ENCODE measurements around the gene KRT7. TPM values are rescaled to one million over a fixed set of nuclear protein-coding genes. Genes with fewer than 3 reads are reported as not detected.
"Not testable (repeated sequence)": the region's sequence is repeated elsewhere in the genome, so short reads cannot be mapped to it uniquely, and the experiment has no call there.

Gene KRT7
- total RNA-seq, 1 donor from 2014 or later, result not detected

- no peak for DNase-seq
These were observed 23.0 kb downstream of the KRT7 start for GRCh38 chr12:52255926-52256583.

GRCh38 chr12:52256584-52256935 lies 23.5 kb downstream of the KRT7 start:
- DNase-seq, result no peak

DNA sequence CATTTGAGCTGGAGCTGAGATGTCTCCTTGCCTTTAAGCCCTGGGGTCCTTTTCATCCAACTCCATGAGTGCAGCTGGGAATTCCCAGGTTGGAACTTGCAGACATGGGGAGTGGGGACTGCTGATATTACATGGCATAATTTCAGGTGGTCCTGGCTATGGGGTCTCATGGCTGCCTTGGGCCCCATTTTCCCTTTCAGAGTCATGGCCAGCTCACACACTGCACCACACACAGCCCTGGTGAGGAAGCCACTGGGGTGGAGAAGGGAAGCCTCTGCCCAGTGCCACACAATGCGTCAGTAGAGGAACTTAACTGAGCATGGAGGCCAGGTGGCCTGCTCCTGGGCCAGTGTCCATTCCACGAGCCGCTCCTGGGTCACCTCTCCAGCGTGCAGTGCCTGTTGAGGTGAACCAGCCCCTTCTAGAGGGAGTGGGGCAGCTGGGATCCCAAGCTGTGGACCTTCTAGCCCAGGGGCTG lies 24.1 kb downstream of the KRT7 start:
- no peak for DNase-seq

- DNase-seq, result not testable (repeated sequence)
These were observed 24.9 kb downstream of the KRT7 start for GRCh38 chr12:52257922-52258321.

DNA sequence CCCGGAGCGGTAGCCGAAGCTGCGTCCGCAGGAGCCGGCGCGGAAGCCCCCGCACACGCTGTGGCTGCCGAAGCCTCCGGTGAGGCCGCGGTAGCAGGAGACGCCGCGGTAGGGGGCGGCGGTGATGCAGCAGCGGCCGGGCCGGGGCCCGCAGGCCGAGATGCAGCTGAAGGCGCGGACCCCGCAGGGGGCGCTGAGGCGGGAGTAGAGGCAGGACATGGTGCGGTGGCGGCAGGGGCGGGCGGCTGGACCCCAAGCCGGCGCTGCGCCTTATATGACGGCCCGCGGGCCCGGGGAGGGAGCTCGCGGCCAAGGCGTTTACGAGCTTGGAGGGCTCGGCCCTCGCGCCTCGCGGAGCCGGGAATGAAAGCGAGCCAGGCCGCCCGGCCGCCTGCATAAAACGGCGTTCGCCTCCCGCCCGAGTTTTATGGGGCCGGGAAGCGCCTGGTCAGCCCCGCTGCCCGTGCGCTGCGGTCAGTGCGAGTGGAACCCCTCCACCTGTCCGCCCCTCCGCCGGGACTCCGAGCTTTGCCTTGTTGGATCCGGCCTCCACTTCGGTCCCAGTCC lies 25.4 kb downstream of the KRT7 start:
- DNase-seq, result no peak

DNA sequence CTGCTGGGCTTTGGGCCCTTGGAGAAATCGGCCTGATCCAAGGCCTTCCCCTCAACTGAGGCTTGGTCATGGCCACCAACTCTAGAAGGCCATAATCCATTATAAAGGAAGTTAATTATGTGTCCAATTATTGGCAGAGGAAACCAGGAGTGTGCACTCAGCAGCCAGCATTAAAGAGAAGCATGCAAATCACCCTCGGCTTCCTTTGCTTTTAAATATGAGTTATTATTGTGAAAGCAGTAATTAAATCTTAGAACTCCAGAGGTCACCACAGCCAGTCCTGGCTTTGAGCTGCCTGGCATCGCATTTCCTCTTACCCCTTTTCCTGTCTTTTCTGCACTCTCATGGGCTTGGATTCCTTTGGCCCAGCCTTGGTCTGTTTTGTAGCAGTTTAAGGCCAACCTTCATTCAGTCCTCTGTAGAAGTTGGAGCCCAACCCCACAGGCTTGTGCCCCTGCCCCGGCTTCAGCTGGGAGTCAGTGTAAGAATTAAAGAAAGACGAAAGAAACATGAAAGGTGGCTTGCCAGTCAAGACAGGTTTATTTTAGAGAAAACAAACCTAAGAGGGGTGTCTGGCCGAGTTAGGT lies 26.7 kb downstream of the KRT7 start:
- no peak for DNase-seq

DNA sequence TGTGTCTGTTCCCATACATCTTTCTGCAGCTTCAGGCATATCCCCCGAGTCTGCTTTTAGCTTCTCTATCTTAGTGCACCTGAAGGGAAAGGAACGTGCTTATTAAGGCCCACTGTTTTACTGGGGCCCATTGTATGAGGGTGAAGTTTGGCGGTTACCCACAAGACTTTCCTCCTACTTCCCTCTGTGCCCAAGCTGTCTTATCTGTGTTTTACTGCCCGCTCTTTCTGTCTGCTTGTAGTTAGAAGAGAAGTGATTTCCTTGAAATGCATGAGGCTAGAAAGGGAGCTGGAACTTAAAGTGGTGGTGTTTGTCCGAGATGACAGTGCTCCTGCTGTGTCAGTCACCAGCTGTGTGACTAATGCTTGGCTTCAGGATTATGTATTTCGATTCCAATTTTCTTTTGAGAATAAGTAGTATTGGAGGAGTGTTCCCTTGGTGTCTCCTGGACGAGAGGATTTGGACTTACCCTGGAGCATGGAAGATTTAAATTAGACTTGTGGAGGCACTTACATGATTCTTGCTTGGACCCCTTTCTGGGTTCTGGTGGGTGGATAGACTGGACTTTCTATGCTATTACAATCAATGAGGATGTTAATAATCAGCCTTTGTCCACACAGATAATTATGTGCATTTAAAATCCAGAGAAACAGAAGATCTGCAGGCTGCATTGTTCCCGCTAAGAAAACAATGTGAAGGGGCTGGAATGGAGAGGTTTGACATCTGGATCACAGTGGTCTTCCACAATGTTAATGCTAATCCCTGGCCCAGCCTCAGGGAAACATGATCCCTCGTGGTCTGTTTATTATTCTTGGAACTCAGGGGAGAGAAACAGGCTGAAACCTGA lies 27.5 kb downstream of the KRT7 start:
- no peak for DNase-seq

DNA sequence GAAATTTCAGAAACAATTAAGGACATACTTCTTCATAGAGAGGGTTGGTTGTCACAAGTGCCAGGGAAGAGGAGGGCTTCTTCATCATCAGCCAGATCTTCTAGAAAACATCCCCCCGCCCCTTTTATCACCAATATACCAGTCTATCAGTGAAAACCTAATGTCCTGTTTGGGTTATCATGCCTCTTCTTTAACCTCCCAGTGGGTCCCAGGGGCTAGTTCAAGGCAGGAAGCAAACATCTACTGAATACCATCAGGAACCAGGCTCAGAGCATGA lies 28.1 kb downstream of the KRT7 start:
- no peak for DNase-seq

- no peak for DNase-seq
These were observed 29.2 kb downstream of the KRT7 start for GRCh38 chr12:52262286-52262685.

GRCh38 chr12:52263761-52264434 lies 30.9 kb downstream of the KRT7 start:
- no peak for DNase-seq

DNA sequence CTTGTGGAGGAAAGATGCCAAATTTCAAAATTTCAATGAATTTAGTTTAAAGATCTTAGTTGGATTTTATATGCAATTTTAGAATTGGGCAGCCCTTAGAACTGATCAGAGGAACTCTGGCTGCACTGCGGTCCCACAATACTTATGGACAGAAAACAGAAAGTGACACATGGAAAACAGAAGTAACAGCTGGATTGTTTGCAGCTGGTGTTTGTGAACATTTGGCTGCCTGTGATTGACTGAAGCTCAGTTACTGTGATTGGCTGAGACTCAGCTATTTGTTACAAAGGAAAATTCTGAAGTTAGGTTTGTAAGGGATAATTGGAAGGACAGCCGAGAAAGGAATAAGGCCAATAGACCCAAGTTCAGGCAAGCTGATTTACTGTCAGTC lies 31.4 kb downstream of the KRT7 start:
- DNase-seq, result no peak

GRCh38 chr12:52266514-52266913 lies 33.5 kb downstream of the KRT7 start:
- DNase-seq, result no peak

DNA sequence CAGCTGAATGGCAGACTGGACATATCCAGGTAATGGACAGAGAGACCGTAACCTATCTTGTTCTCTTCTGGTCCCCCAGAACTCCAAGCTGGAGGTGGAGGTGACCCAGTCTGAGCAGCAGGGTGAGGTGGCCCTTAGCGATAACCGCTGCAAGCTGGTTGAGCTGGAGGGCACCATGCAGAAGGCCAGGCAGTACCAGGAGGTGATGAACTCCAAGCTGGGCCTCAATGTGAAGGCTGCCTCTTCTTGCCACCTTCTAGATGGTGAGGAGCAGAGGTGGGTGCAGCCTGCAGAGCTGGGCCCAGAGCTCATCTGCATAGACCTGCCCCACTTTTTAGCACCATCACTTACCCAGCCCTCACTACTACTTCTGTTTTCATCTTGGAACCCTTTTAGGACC lies 34.2 kb downstream of the KRT7 start:
- no peak for DNase-seq

DNA sequence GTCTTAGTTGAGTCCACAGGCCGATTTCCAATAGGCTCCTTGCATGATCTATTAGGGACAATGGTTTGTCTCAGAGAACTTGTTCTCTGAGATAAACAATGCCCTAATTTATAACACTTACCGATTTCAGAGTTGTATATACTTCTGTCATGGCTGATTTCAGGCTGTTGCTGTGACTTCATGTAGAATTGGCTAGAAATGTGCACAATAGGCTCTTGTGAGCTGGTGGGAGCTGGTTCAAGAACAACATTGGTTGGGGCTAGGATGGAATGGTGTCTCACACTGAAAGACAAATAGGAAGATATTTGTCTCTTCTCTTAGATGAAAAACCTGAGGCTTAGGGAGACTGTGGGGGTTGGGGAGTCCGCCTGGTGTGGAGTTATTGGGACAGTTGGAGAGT lies 34.7 kb downstream of the KRT7 start:
- no peak for DNase-seq

- DNase-seq, result no peak
These were observed 35.2 kb downstream of the KRT7 start for GRCh38 chr12:52268212-52268611.

GRCh38 chr12:52270541-52271070 lies 37.6 kb downstream of the KRT7 start:
- DNase-seq, result no peak

DNA sequence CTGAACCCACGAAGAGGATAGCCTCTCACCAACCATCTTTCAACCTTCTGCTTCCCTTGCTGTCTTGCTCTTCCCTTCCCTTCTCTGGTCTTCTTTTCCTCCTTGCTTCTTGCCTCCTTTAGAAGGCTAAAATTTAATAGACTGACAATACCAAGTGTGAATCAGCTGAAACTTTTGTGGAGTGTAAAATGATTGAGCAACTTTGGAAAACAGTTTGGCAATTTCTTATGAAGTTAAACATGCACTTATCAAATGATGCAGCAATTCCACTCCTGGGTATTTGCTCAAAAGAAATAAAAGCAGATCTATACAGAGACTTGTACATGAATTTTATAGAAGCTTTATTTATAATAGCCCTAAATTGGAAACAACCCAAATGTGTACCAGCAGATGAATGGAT lies 38.1 kb downstream of the KRT7 start:
- no peak for DNase-seq

GRCh38 chr12:52274521-52275120 lies 41.6 kb downstream of the KRT7 start, which contains the start of gene KRT86:
TSS of gene KRT86 (plus strand) at chr12:52274645. CDS start at chr12:52301917, 27,272 bp downstream.
- no peak for DNase-seq

GRCh38 chr12:52275686-52276085 lies 42.6 kb downstream of the KRT7 start:
- DNase-seq, result no peak

DNA sequence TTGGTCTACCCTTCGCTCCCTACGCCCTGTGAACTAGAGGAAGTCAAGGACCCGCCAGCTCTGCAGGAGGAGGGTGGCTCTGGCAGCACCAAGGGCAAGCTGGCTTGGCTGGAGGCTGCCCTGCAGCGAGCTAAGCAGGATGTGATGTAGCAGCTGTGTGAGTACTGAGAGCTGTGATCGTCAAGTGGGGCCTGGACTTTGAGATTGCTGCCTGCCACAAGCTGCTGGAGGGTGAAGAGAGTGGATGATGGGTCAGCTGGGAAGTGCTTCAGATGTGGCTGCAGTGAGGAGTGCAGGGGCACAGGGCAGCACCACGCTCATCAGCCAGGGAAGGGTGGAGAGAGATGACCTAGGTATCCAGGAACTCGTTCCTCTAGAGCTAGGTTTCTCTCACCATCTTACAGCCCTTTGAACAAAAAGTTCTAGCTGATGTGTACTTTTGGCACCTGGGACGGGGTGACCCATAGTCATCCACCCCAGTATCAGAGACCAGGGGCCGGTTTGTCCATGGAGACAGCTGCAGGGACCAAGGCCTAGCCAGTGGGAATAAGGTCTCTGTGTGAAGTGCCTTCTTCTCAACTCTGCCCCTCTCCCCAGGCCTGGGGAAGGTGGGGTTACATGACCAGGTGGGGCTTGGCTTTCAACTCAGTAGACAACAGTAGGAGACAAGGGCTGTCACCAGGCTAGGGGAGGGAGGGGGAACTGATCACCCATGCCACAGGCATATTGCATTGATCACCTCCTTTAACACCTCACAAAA lies 44.6 kb downstream of the KRT7 start:
- no peak for DNase-seq
